Testis (tissue), 2 donors: Measurements from ENCODE around the gene ACTR1A.

Source experiments
- CTCF ChIP-seq, 3 experiments: fragments of 450-650 bp in 2 of 3; fragments of 200-600 bp in 1 of 3; sonication (generic) in 1 of 3; IDR thresholded peaks; one replicate each; pipeline ENCODE4 v1.5.1; 2016 to 2019; ENCODE audit warnings: antibody characterized with exemption in 3 of 3, mild to moderate bottlenecking in 2 of 3, moderate library complexity in 1 of 3
- POLR2A ChIP-seq: fragments of 450-650 bp; IDR thresholded peaks from one replicate; pipeline ENCODE4 v1.6.1; 2017; ENCODE audit warnings: antibody characterized with exemption, mild to moderate bottlenecking, moderate library complexity

GRCh38 chr10:102537948-102538347 lies 35.4 kb upstream of the ACTR1A start:
- TF ChIP-seq CTCF (IDR thresholded peaks at IDR 0.05) = no peak
- TF ChIP-seq POLR2A = no peak
